Central memory CD8-positive, alpha-beta T cell (primary cell): Measurements from ENCODE around the gene LAMA2.
A peak's percentile ranks its signal among the peaks of the same experiment; 100 is the strongest.

Experiments
- ATAC-seq: fragments of 150-1000 bp; cut with Tn5 transposase; replicated peaks from 2 replicates; pipeline ENCODE4 v1.10.0; 2022; ENCODE audit warnings: mild to moderate bottlenecking, moderate FRiP score, moderate number of reproducible peaks; ENCODE audit not compliant: poor library complexity, severe bottlenecking; ENCODE audit errors: extremely low read depth
- DNase-seq, 2 donors: peaks; one replicate each; pipeline ENCODE4 v3.0.0; 2021; ENCODE audit warnings: low spot score in 2 of 2
- H3K27ac Mint-ChIP-seq: one replicate; pipeline ENCODE4 v1.8.0; 2022; ENCODE audit warnings: low read depth, mild to moderate bottlenecking, moderate library complexity, mixed read lengths
- H3K27me3 Mint-ChIP-seq: one replicate; pipeline ENCODE4 v1.8.0; 2022; ENCODE audit warnings: mixed read lengths
- H3K36me3 Mint-ChIP-seq: one replicate; pipeline ENCODE4 v1.8.0; 2022; ENCODE audit warnings: mild to moderate bottlenecking, moderate library complexity, mixed read lengths; ENCODE audit not compliant: insufficient read depth
- H3K4me1 Mint-ChIP-seq: one replicate; pipeline ENCODE4 v1.8.0; 2022; ENCODE audit warnings: mixed read lengths
- H3K4me3 Mint-ChIP-seq: one replicate; pipeline ENCODE4 v1.8.0; 2022; ENCODE audit warnings: mild to moderate bottlenecking, moderate library complexity, mixed read lengths
- H3K9me3 Mint-ChIP-seq: one replicate; pipeline ENCODE4 v1.8.0; 2022; ENCODE audit warnings: mixed read lengths

The LAMA2 gene

GRCh38 chr6:129494099-129494498, 611.2 kb downstream of the LAMA2 start:
- H3K36me3 Mint-ChIP-seq = peaks cover 5% of the 10 kb centered on the region
- no peak overlapping the region for H3K4me3 Mint-ChIP-seq
- no peaks in the 10 kb centered on the region for H3K9me3 Mint-ChIP-seq
- DNase-seq = no peak
- no peak for ATAC-seq
- no peak overlapping the region for H3K27ac Mint-ChIP-seq
- no peaks in the 10 kb centered on the region for H3K27me3 Mint-ChIP-seq
- peaks cover 28% of the 10 kb centered on the region for H3K4me1 Mint-ChIP-seq

- H3K4me1 Mint-ChIP-seq = peaks cover 28% of the 10 kb centered on the region
- H3K9me3 Mint-ChIP-seq = no peaks in the 10 kb centered on the region
- DNase-seq = no peak
- no peak for ATAC-seq
- no peak overlapping the region for H3K4me3 Mint-ChIP-seq
- H3K27me3 Mint-ChIP-seq = no peaks in the 10 kb centered on the region
- peaks cover 5% of the 10 kb centered on the region for H3K36me3 Mint-ChIP-seq
- no peak overlapping the region for H3K27ac Mint-ChIP-seq
Measured at GRCh38 chr6:129494586-129494985, 611.6 kb downstream of the LAMA2 start.

- H3K27ac Mint-ChIP-seq = no peak overlapping the region
- H3K9me3 Mint-ChIP-seq = no peaks in the 10 kb centered on the region
- H3K4me3 Mint-ChIP-seq = no peak overlapping the region
- H3K36me3 Mint-ChIP-seq = peaks cover 3% of the 10 kb centered on the region
- no peaks in the 10 kb centered on the region for H3K27me3 Mint-ChIP-seq
- DNase-seq (no peak), ATAC-seq (no peak)
- H3K4me1 Mint-ChIP-seq = peaks cover 19% of the 10 kb centered on the region
Measured at GRCh38 chr6:129495652-129496051, 612.7 kb downstream of the LAMA2 start.

- Mint-ChIP-seq H3K4me1 (peaks cover 10% of the 10 kb centered on the region), H3K27ac (no peak overlapping the region), H3K36me3 (no peaks in the 10 kb centered on the region), H3K27me3 (no peaks in the 10 kb centered on the region), H3K4me3 (no peak overlapping the region), H3K9me3 (no peaks in the 10 kb centered on the region)
- DNase-seq = no peak
- ATAC-seq = no peak
Measured at GRCh38 chr6:129497481-129498441, 614.8 kb downstream of the LAMA2 start.

- DNase-seq (no peak), ATAC-seq (no peak)
- peaks cover 10% of the 10 kb centered on the region for H3K4me1 Mint-ChIP-seq
- H3K4me3 Mint-ChIP-seq = peak overlapping the region; percentile 3
- no peaks in the 10 kb centered on the region for H3K36me3 Mint-ChIP-seq
- no peaks in the 10 kb centered on the region for H3K9me3 Mint-ChIP-seq
- no peaks in the 10 kb centered on the region for H3K27me3 Mint-ChIP-seq
- H3K27ac Mint-ChIP-seq = peak overlapping the region; percentile 6
Measured at GRCh38 chr6:129498541-129498940, 615.6 kb downstream of the LAMA2 start.

GRCh38 chr6:129498950-129499842, 616.3 kb downstream of the LAMA2 start:
- H3K36me3 Mint-ChIP-seq = no peaks in the 10 kb centered on the region
- ATAC-seq = no peak
- no peak for DNase-seq
- no peaks in the 10 kb centered on the region for H3K9me3 Mint-ChIP-seq
- peak overlapping the region; percentile 3 for H3K4me3 Mint-ChIP-seq
- peak overlapping the region; percentile 6 for H3K27ac Mint-ChIP-seq
- no peaks in the 10 kb centered on the region for H3K27me3 Mint-ChIP-seq
- H3K4me1 Mint-ChIP-seq = peaks cover 10% of the 10 kb centered on the region

- Mint-ChIP-seq H3K36me3 (no peaks in the 10 kb centered on the region), H3K4me3 (no peak overlapping the region), H3K4me1 (peaks cover 10% of the 10 kb centered on the region), H3K9me3 (no peaks in the 10 kb centered on the region), H3K27ac (no peak overlapping the region), H3K27me3 (no peaks in the 10 kb centered on the region)
- ATAC-seq (no peak), DNase-seq (no peak)
Measured at GRCh38 chr6:129499843-129500219, 616.9 kb downstream of the LAMA2 start.

- Mint-ChIP-seq H3K36me3 (no peaks in the 10 kb centered on the region), H3K4me3 (no peak overlapping the region), H3K27ac (no peak overlapping the region), H3K27me3 (no peaks in the 10 kb centered on the region), H3K9me3 (no peaks in the 10 kb centered on the region), H3K4me1 (peaks cover 10% of the 10 kb centered on the region)
- DNase-seq (no peak), ATAC-seq (no peak)
Measured at GRCh38 chr6:129500958-129501739, 618.2 kb downstream of the LAMA2 start.

- Mint-ChIP-seq H3K4me1 (peaks cover 10% of the 10 kb centered on the region), H3K27me3 (no peaks in the 10 kb centered on the region), H3K4me3 (no peak overlapping the region), H3K27ac (no peak overlapping the region), H3K36me3 (no peaks in the 10 kb centered on the region), H3K9me3 (no peaks in the 10 kb centered on the region)
- DNase-seq (no peak), ATAC-seq (no peak)
Measured at GRCh38 chr6:129501740-129502660, 619.1 kb downstream of the LAMA2 start.

GRCh38 chr6:129504456-129504855, 621.5 kb downstream of the LAMA2 start:
- Mint-ChIP-seq H3K36me3 (no peaks in the 10 kb centered on the region), H3K27me3 (no peaks in the 10 kb centered on the region), H3K4me1 (peaks cover 1% of the 10 kb centered on the region), H3K27ac (no peak overlapping the region), H3K4me3 (no peak overlapping the region), H3K9me3 (no peaks in the 10 kb centered on the region)
- DNase-seq = no peak
- ATAC-seq = no peak

GRCh38 chr6:129507059-129507807, 624.3 kb downstream of the LAMA2 start:
- Mint-ChIP-seq H3K36me3 (no peaks in the 10 kb centered on the region), H3K4me1 (no peaks in the 10 kb centered on the region)
- no peak for DNase-seq

More at GRCh38 chr6:129507059-129507807, 624.3 kb downstream of the LAMA2 start:
- H3K27me3 Mint-ChIP-seq = no peaks in the 10 kb centered on the region
- H3K27ac Mint-ChIP-seq = no peak overlapping the region
- H3K4me3 Mint-ChIP-seq = no peak overlapping the region
- no peaks in the 10 kb centered on the region for H3K9me3 Mint-ChIP-seq
- no peak for ATAC-seq
